ENCODE measurements around the gene PPT1.
"Not testable (repeated sequence)": the region's sequence is repeated elsewhere in the genome, so short reads cannot be mapped to it uniquely, and the experiment has no call there.

DNA sequence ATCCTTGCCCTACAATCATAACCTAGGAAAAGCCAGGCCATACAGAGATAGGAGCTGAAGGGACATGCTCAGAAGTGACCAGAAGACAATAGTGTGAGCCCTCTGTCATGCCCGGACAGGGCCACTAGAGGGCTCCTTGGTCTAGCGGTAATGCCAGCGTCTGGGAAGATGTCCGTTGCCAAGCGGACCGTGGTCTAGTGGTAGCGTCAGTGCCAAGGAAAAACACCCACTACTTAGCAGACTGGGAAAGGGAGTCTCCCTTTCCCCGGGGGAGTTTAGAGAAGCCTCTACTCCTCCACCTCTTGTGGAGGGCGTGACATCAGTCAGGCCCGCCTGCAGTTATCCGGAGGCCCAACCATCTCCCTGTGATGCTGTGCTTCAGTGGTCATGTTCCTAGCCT lies 12.3 kb downstream of the PPT1 start:
- TF ChIP-seq, protein P1, sequence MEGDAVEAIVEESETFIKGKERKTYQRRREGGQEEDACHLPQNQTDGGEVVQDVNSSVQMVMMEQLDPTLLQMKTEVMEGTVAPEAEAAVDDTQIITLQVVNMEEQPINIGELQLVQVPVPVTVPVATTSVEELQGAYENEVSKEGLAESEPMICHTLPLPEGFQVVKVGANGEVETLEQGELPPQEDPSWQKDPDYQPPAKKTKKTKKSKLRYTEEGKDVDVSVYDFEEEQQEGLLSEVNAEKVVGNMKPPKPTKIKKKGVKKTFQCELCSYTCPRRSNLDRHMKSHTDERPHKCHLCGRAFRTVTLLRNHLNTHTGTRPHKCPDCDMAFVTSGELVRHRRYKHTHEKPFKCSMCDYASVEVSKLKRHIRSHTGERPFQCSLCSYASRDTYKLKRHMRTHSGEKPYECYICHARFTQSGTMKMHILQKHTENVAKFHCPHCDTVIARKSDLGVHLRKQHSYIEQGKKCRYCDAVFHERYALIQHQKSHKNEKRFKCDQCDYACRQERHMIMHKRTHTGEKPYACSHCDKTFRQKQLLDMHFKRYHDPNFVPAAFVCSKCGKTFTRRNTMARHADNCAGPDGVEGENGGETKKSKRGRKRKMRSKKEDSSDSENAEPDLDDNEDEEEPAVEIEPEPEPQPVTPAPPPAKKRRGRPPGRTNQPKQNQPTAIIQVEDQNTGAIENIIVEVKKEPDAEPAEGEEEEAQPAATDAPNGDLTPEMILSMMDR (tag by site-specific recombination; IDR thresholded peaks at IDR 0.05) = not testable (repeated sequence)
- not testable (repeated sequence) for TF ChIP-seq FEZF1 (tag by site-specific recombination; IDR thresholded peaks at IDR 0.05); ZNF302 (tag by site-specific recombination; IDR thresholded peaks at IDR 0.05; ENCODE audit: low read depth); ZNF501 (tag by site-specific recombination; IDR thresholded peaks at IDR 0.05); ZNF274 (IDR thresholded peaks at IDR 0.05; ENCODE audit: low read length); ZNF274 (tag by site-specific recombination; IDR thresholded peaks at IDR 0.05; ENCODE audit: borderline replicate concordance); YY1 (tag by site-specific recombination; IDR thresholded peaks at IDR 0.05); HOXA7 (CRISPR knock-in tag; IDR thresholded peaks at IDR 0.05; ENCODE audit: borderline replicate concordance); ZNF830 (tag by site-specific recombination; IDR thresholded peaks at IDR 0.05; ENCODE audit: low read depth); ZFP37 (tag by site-specific recombination; IDR thresholded peaks at IDR 0.05)
- TF ChIP-seq, protein P2, sequence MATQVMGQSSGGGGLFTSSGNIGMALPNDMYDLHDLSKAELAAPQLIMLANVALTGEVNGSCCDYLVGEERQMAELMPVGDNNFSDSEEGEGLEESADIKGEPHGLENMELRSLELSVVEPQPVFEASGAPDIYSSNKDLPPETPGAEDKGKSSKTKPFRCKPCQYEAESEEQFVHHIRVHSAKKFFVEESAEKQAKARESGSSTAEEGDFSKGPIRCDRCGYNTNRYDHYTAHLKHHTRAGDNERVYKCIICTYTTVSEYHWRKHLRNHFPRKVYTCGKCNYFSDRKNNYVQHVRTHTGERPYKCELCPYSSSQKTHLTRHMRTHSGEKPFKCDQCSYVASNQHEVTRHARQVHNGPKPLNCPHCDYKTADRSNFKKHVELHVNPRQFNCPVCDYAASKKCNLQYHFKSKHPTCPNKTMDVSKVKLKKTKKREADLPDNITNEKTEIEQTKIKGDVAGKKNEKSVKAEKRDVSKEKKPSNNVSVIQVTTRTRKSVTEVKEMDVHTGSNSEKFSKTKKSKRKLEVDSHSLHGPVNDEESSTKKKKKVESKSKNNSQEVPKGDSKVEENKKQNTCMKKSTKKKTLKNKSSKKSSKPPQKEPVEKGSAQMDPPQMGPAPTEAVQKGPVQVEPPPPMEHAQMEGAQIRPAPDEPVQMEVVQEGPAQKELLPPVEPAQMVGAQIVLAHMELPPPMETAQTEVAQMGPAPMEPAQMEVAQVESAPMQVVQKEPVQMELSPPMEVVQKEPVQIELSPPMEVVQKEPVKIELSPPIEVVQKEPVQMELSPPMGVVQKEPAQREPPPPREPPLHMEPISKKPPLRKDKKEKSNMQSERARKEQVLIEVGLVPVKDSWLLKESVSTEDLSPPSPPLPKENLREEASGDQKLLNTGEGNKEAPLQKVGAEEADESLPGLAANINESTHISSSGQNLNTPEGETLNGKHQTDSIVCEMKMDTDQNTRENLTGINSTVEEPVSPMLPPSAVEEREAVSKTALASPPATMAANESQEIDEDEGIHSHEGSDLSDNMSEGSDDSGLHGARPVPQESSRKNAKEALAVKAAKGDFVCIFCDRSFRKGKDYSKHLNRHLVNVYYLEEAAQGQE (tag by site-specific recombination; IDR thresholded peaks at IDR 0.05) = not testable (repeated sequence)
- TF ChIP-seq, protein P3, sequence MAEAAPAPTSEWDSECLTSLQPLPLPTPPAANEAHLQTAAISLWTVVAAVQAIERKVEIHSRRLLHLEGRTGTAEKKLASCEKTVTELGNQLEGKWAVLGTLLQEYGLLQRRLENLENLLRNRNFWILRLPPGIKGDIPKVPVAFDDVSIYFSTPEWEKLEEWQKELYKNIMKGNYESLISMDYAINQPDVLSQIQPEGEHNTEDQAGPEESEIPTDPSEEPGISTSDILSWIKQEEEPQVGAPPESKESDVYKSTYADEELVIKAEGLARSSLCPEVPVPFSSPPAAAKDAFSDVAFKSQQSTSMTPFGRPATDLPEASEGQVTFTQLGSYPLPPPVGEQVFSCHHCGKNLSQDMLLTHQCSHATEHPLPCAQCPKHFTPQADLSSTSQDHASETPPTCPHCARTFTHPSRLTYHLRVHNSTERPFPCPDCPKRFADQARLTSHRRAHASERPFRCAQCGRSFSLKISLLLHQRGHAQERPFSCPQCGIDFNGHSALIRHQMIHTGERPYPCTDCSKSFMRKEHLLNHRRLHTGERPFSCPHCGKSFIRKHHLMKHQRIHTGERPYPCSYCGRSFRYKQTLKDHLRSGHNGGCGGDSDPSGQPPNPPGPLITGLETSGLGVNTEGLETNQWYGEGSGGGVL (tag by site-specific recombination; IDR thresholded peaks at IDR 0.05) = not testable (repeated sequence)
- TF ChIP-seq, protein P4, sequence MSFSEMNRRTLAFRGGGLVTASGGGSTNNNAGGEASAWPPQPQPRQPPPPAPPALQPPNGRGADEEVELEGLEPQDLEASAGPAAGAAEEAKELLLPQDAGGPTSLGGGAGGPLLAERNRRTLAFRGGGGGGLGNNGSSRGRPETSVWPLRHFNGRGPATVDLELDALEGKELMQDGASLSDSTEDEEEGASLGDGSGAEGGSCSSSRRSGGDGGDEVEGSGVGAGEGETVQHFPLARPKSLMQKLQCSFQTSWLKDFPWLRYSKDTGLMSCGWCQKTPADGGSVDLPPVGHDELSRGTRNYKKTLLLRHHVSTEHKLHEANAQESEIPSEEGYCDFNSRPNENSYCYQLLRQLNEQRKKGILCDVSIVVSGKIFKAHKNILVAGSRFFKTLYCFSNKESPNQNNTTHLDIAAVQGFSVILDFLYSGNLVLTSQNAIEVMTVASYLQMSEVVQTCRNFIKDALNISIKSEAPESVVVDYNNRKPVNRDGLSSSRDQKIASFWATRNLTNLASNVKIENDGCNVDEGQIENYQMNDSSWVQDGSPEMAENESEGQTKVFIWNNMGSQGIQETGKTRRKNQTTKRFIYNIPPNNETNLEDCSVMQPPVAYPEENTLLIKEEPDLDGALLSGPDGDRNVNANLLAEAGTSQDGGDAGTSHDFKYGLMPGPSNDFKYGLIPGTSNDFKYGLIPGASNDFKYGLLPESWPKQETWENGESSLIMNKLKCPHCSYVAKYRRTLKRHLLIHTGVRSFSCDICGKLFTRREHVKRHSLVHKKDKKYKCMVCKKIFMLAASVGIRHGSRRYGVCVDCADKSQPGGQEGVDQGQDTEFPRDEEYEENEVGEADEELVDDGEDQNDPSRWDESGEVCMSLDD (tag by site-specific recombination; IDR thresholded peaks at IDR 0.05) = not testable (repeated sequence)
- TF ChIP-seq, protein P5, sequence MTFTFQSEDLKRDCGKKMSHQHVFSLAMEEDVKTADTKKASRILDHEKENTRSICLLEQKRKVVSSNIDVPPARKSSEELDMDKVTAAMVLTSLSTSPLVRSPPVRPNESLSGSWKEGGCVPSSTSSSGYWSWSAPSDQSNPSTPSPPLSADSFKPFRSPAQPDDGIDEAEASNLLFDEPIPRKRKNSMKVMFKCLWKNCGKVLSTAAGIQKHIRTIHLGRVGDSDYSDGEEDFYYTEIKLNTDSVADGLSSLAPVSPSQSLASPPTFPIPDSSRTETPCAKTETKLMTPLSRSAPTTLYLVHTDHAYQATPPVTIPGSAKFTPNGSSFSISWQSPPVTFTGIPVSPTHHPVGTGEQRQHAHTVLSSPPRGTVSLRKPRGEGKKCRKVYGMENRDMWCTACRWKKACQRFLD (tag by site-specific recombination; IDR thresholded peaks at IDR 0.05) = not testable (repeated sequence)
- TF ChIP-seq, protein P6, sequence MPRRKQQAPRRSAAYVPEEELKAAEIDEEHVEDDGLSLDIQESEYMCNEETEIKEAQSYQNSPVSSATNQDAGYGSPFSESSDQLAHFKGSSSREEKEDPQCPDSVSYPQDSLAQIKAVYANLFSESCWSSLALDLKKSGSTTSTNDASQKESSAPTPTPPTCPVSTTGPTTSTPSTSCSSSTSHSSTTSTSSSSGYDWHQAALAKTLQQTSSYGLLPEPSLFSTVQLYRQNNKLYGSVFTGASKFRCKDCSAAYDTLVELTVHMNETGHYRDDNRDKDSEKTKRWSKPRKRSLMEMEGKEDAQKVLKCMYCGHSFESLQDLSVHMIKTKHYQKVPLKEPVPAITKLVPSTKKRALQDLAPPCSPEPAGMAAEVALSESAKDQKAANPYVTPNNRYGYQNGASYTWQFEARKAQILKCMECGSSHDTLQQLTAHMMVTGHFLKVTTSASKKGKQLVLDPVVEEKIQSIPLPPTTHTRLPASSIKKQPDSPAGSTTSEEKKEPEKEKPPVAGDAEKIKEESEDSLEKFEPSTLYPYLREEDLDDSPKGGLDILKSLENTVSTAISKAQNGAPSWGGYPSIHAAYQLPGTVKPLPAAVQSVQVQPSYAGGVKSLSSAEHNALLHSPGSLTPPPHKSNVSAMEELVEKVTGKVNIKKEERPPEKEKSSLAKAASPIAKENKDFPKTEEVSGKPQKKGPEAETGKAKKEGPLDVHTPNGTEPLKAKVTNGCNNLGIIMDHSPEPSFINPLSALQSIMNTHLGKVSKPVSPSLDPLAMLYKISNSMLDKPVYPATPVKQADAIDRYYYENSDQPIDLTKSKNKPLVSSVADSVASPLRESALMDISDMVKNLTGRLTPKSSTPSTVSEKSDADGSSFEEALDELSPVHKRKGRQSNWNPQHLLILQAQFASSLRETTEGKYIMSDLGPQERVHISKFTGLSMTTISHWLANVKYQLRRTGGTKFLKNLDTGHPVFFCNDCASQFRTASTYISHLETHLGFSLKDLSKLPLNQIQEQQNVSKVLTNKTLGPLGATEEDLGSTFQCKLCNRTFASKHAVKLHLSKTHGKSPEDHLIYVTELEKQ (tag by site-specific recombination; IDR thresholded peaks at IDR 0.05; ENCODE audit: borderline replicate concordance) = not testable (repeated sequence)
